ENCODE results near the gene POLR3C. TPM values are rescaled to one million over a fixed set of nuclear protein-coding genes. Genes with fewer than 3 reads are reported as not detected.

The POLR3C gene
- total RNA-seq, 2 experiments from 2014 or later = 57.1 to 78.8 TPM

DNA sequence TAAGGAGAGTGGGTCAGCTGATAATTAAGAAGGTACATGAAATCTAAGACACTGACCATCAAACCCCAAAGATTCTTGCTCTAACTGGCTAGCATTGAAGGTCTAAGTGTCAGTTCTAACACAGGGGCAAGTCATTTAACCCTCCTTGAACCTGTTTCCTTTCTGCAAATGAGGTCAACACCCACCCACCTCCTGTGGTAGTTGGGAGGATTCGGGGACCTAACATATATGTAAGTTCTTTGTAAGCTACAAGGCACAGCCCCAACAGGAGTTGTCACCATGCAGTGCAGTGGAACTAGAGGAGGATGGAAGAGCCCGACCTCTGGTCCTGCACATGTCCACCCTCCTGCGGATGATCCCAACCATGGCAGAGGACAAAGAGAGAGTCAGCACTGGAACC is 23.8 kb downstream of the POLR3C start:
- ChIA-PET POLR2A (interaction anchor here (0.7 to 6.2 kb wide), 5 partner anchors 11 to 117 kb away, joined by 3 to 65 read pairs (median 4); partner anchors contain the start of genes ANKRD34A, PIAS3 and POLR3GL), CTCF (ENCODE audit: unreplicated experiment) (interaction anchor here (1.5 to 4.9 kb wide), 2 partner anchors 11 to 20 kb away, joined by 3 to 44 read pairs; partner anchors contain the start of gene PIAS3)
- no peak for TF ChIP-seq EZH2phosphoT487 (IDR thresholded peaks at IDR 0.05; ENCODE audit: borderline replicate concordance, low read depth, low read length)
- no peak for TF ChIP-seq CTCF (conservative IDR thresholded peaks at IDR 0.05; ENCODE audit: low read length)
- Histone ChIP-seq H3K9me2 (ENCODE audit: insufficient read depth, low read length) (no peaks in the 10 kb centered on the region), H3K27ac (ENCODE audit: low read depth, low read length, poor library complexity, severe bottlenecking) (no peak overlapping the region), H3K79me2 (ENCODE audit: insufficient read depth, low read depth, low read length) (no peaks in the 10 kb centered on the region), H3K4me2 (ENCODE audit: low read length) (no peak overlapping the region), H3K4me3 (ENCODE audit: low read depth, low read length, poor library complexity, severe bottlenecking) (no peak overlapping the region), H3K9me3 (ENCODE audit: low read length) (no peaks in the 10 kb centered on the region), H3K4me1 (ENCODE audit: insufficient read depth, low read length, poor library complexity, severe bottlenecking) (peaks cover 33% of the 10 kb centered on the region), H4K20me1 (ENCODE audit: insufficient read depth, low read length) (no peaks in the 10 kb centered on the region), H3K36me3 (ENCODE audit: insufficient read depth, low read length) (peaks cover 50% of the 10 kb centered on the region), H2AFZ (ENCODE audit: low read length) (no peak overlapping the region)
- no TSS peak for BruUV-seq (replicated peaks)
- no peak for DNase-seq (ENCODE audit: low spot score)
- intact Hi-C loops (cut with micrococcal nuclease; ENCODE audit: unreplicated experiment) = loop anchor here (5.0 kb wide), 1 partner anchor 129 kb away; no protein-coding TSS in a partner anchor

DNA sequence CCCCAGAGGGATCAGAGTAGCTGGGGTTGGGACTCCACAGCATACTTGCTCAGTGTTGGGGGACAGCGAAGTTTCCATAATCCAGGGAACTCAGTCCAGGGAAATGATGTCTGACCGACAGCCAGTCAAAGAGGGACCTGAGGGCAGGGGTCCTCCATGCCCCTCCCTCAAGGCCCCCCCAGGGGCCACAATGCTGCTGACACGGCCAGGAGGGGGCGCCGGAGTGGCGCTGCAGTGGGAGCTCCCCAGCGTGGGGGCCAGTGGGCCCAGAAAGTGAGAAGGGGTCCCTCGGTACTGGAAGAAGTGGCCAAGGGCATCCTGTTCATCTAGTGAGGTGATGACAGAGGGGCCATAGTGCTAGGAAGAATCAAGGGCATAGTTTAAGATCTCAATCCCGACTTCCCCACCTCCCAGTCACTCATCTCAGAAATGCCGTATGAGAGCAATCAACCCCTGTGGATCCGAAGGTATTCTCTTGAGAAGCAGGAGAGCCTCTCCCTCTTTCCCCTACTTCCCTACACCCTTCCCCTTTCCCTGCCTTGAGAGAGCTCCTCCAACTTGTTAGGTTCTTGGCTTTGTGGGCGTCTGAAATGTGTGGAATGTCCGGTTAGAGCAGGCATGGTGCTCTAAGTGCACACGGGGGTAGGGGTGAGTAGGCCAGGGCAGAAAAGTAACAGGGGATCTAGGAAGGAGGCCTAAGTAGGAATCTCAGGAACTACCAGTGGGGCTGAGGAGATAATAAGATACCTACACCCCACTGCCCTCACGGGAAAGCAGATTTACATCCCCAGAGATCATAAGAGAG is 25.6 kb downstream of the POLR3C start:
- Histone ChIP-seq H3K4me2 (ENCODE audit: low read length) (no peak overlapping the region), H3K27ac (ENCODE audit: low read depth, low read length, poor library complexity, severe bottlenecking) (no peak overlapping the region), H4K20me1 (ENCODE audit: insufficient read depth, low read length) (no peaks in the 10 kb centered on the region), H3K36me3 (ENCODE audit: insufficient read depth, low read length) (peaks cover 49% of the 10 kb centered on the region), H3K9me2 (ENCODE audit: insufficient read depth, low read length) (no peaks in the 10 kb centered on the region), H3K4me3 (ENCODE audit: low read depth, low read length, poor library complexity, severe bottlenecking) (no peak overlapping the region), H2AFZ (ENCODE audit: low read length) (no peak overlapping the region), H3K4me1 (ENCODE audit: insufficient read depth, low read length, poor library complexity, severe bottlenecking) (peaks cover 20% of the 10 kb centered on the region), H3K79me2 (ENCODE audit: insufficient read depth, low read depth, low read length) (no peaks in the 10 kb centered on the region), H3K9me3 (ENCODE audit: low read length) (no peaks in the 10 kb centered on the region)
- POLR2A ChIA-PET = no interaction called here
- BruUV-seq (replicated peaks) = no TSS peak
- CTCF ChIA-PET (ENCODE audit: unreplicated experiment) = interaction anchor here (1.6 kb wide), 1 partner anchor 9 kb away, joined by 4 read pairs; the partner anchor contains the start of gene PIAS3
- intact Hi-C loops (cut with micrococcal nuclease; ENCODE audit: unreplicated experiment) = loop anchor here (5.0 kb wide), 1 partner anchor 128 kb away; no protein-coding TSS in a partner anchor
- DNase-seq (ENCODE audit: low spot score) = no peak
- TF ChIP-seq CTCF (conservative IDR thresholded peaks at IDR 0.05; ENCODE audit: low read length) (peak; percentile 75), EZH2phosphoT487 (IDR thresholded peaks at IDR 0.05; ENCODE audit: borderline replicate concordance, low read depth, low read length) (no peak)
